Mammary epithelial cell (primary cell): ENCODE data around the gene UBAC2.
"Not testable (repeated sequence)": the region's sequence is repeated elsewhere in the genome, so short reads cannot be mapped to it uniquely, and the experiment has no call there.

Experiments used
- EZH2 ChIP-seq: IDR thresholded peaks from 2 replicates; pipeline ENCODE4 v1.6.1; 2012; ENCODE audit warnings: low read length, inconsistent platforms, borderline replicate concordance
- TF ChIP-seq, protein P1 (sequence below), 2 donors: IDR thresholded peaks in 1 of 2; conservative IDR thresholded peaks in 1 of 2; 2 replicates each; pipeline ENCODE4 v1.5.1; 2011 to 2012; ENCODE audit warnings: inconsistent platforms in 2 of 2, low read length in 2 of 2, mild to moderate bottlenecking in 2 of 2, control low read depth in 1 of 2, low read depth in 1 of 2; ENCODE audit not compliant: insufficient read depth in 1 of 2; ENCODE audit errors: extremely low read depth in 1 of 2

DNA sequence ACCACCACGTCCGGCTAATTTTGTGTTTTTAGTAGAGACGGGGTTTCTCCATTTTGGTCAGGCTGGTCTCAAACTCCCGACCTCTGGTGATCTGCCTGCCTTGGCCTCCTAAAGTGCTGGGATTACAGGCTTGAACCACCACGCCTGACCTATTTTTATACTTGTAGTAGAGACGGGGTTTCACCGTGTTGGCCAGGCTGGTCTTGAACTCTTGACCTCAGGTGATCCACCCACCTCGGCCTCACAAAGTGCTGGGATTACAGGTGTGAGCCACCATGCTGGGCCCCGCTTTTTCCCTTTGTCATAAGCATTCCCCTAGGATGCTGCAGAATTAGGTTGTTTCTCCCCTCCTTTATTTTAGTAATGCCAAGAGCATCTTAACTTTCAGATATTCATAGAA is 10.0 kb downstream of the UBAC2 start:
- TF ChIP-seq EZH2: not testable (repeated sequence)
- TF ChIP-seq, protein P1, sequence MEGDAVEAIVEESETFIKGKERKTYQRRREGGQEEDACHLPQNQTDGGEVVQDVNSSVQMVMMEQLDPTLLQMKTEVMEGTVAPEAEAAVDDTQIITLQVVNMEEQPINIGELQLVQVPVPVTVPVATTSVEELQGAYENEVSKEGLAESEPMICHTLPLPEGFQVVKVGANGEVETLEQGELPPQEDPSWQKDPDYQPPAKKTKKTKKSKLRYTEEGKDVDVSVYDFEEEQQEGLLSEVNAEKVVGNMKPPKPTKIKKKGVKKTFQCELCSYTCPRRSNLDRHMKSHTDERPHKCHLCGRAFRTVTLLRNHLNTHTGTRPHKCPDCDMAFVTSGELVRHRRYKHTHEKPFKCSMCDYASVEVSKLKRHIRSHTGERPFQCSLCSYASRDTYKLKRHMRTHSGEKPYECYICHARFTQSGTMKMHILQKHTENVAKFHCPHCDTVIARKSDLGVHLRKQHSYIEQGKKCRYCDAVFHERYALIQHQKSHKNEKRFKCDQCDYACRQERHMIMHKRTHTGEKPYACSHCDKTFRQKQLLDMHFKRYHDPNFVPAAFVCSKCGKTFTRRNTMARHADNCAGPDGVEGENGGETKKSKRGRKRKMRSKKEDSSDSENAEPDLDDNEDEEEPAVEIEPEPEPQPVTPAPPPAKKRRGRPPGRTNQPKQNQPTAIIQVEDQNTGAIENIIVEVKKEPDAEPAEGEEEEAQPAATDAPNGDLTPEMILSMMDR (conservative IDR thresholded peaks at IDR 0.05 in 1 of 2, IDR thresholded peaks at IDR 0.05 in 1 of 2; ENCODE audit: extremely low read depth in 1 of 2, insufficient read depth in 1 of 2, low read depth in 1 of 2, low read length in 2 of 2): not testable (repeated sequence)
